ENCODE measurements around the gene LPA.

LPA gene

DNA sequence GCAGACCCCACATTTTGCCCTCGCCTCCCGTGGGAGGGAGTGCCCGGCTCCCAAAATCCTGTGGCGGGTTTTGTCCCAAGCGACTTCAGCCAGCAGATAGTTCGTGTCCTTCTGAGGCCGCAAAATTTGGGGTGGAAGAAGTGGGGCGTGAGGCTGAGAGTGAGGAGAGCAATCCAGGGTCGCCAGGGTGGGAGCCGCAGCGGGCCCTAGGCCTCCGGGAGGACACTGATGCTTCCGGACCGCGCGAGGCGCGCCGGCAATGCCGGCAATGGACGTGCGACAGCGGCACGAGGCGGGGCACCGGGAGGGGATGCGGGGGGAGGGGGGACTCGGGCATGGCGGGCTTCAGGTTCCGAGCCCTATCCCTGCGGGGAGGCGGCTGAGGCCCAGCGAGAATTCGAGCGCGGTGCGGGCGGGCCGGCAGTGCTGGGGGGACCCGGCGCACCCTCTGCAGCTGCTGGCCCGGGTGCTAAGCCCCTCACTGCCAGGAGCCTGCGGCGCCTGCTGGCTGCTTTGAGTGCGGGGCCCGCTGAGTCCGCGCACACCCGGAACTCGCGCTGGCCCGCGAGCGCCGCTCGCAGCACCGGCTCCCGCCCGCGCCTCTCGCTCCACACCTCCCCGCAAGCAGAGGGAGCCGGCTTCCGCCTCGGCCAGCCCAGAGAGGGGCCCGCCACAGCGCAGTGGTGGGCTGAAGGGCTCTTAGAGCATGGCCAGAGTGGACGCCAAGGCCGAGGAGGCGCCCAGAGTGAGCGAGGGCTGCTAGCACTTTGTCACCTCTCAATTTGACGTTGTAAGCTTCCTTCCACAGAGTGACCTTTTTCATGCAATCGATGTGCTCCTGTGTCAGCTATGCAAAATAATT, 143.8 kb downstream of the LPA start:
- TF ChIP-seq BACH2 (CRISPR knock-in tag; IDR thresholded peaks at IDR 0.05; ENCODE audit: borderline replicate concordance) (no peak), ISL1 (CRISPR knock-in tag; IDR thresholded peaks at IDR 0.05) (no peak)
- TF ChIP-seq, protein P1, sequence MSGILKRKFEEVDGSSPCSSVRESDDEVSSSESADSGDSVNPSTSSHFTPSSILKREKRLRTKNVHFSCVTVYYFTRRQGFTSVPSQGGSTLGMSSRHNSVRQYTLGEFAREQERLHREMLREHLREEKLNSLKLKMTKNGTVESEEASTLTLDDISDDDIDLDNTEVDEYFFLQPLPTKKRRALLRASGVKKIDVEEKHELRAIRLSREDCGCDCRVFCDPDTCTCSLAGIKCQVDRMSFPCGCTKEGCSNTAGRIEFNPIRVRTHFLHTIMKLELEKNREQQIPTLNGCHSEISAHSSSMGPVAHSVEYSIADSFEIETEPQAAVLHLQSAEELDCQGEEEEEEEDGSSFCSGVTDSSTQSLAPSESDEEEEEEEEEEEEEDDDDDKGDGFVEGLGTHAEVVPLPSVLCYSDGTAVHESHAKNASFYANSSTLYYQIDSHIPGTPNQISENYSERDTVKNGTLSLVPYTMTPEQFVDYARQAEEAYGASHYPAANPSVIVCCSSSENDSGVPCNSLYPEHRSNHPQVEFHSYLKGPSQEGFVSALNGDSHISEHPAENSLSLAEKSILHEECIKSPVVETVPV (CRISPR knock-in tag; IDR thresholded peaks at IDR 0.05) = no peak
- peak; percentile 85 for ATAC-seq

DNA sequence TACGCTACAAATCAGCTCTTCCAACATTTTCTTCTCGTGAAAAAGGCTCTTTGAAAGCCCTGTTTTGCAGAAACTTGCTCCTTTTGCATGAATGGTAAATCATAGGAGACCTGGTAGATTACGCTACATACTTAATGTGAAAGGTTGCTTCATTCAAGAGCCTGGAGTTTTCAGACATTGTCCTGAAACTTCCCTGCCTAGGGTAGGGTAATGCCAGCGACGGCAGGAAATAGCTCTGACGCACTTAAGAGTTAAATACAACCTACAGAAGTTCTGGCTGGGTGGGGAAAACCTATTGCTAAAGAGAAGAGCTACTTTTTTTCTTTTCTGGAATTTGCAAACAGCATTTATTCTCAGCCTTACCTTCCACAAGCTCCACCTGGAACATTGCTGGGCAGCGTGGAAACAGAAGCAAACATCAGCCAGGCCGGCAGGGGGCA, 144.5 kb downstream of the LPA start:
- no peak for TF ChIP-seq OSR1 (CRISPR knock-in tag; IDR thresholded peaks at IDR 0.05)
- TF ChIP-seq PPARA (CRISPR knock-in tag; IDR thresholded peaks at IDR 0.05; ENCODE audit: borderline replicate concordance) = no peak
- no peak for TF ChIP-seq CSDC2 (CRISPR knock-in tag; IDR thresholded peaks at IDR 0.05)
- TF ChIP-seq ZFP30 (CRISPR knock-in tag; IDR thresholded peaks at IDR 0.05) = no peak
- no peak for TF ChIP-seq BACH2 (CRISPR knock-in tag; IDR thresholded peaks at IDR 0.05; ENCODE audit: borderline replicate concordance)
- no peak for TF ChIP-seq ZNF565 (CRISPR knock-in tag; conservative IDR thresholded peaks at IDR 0.05; ENCODE audit: low read depth)
- peak; percentile 96 for ATAC-seq

DNA sequence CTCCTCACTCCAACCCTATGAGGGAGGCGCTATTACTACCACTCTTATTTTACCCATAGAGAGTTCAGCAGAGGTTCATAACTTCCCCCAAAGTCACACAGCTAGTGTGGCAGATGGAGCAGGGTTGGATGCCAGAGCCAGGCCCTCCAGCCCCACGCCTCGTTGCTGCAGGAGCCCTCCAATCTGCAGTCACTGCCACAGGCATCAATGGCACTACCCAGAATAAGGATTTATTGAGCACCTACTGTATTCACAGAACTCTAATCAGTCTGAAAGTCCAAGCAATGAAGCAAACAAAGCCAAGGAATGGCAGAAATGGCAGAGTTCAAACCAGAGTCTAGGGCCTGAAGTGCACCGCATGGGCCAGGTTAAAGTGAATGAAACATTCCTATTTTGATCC, 144.9 kb downstream of the LPA start:
- no peak for ATAC-seq
- TF ChIP-seq ZC3H10 (CRISPR knock-in tag; IDR thresholded peaks at IDR 0.05) = no peak
- no peak for TF ChIP-seq PPARA (CRISPR knock-in tag; IDR thresholded peaks at IDR 0.05; ENCODE audit: borderline replicate concordance)
- TF ChIP-seq, protein P2, sequence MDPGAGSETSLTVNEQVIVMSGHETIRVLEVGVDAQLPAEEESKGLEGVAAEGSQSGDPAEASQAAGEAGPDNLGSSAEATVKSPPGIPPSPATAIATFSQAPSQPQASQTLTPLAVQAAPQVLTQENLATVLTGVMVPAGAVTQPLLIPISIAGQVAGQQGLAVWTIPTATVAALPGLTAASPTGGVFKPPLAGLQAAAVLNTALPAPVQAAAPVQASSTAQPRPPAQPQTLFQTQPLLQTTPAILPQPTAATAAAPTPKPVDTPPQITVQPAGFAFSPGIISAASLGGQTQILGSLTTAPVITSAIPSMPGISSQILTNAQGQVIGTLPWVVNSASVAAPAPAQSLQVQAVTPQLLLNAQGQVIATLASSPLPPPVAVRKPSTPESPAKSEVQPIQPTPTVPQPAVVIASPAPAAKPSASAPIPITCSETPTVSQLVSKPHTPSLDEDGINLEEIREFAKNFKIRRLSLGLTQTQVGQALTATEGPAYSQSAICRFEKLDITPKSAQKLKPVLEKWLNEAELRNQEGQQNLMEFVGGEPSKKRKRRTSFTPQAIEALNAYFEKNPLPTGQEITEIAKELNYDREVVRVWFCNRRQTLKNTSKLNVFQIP (CRISPR knock-in tag; IDR thresholded peaks at IDR 0.05; ENCODE audit: borderline replicate concordance, low read depth) = no peak
- TF ChIP-seq, protein P3, sequence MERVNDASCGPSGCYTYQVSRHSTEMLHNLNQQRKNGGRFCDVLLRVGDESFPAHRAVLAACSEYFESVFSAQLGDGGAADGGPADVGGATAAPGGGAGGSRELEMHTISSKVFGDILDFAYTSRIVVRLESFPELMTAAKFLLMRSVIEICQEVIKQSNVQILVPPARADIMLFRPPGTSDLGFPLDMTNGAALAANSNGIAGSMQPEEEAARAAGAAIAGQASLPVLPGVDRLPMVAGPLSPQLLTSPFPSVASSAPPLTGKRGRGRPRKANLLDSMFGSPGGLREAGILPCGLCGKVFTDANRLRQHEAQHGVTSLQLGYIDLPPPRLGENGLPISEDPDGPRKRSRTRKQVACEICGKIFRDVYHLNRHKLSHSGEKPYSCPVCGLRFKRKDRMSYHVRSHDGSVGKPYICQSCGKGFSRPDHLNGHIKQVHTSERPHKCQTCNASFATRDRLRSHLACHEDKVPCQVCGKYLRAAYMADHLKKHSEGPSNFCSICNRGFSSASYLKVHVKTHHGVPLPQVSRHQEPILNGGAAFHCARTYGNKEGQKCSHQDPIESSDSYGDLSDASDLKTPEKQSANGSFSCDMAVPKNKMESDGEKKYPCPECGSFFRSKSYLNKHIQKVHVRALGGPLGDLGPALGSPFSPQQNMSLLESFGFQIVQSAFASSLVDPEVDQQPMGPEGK (CRISPR knock-in tag; IDR thresholded peaks at IDR 0.05; ENCODE audit: borderline replicate concordance) = no peak
- TF ChIP-seq ZFP30 (CRISPR knock-in tag; IDR thresholded peaks at IDR 0.05) = no peak
- TF ChIP-seq ISL1 (CRISPR knock-in tag; IDR thresholded peaks at IDR 0.05) = no peak
- TF ChIP-seq TCF4 (CRISPR knock-in tag; IDR thresholded peaks at IDR 0.05; ENCODE audit: borderline replicate concordance) = no peak
- TF ChIP-seq, protein P4, sequence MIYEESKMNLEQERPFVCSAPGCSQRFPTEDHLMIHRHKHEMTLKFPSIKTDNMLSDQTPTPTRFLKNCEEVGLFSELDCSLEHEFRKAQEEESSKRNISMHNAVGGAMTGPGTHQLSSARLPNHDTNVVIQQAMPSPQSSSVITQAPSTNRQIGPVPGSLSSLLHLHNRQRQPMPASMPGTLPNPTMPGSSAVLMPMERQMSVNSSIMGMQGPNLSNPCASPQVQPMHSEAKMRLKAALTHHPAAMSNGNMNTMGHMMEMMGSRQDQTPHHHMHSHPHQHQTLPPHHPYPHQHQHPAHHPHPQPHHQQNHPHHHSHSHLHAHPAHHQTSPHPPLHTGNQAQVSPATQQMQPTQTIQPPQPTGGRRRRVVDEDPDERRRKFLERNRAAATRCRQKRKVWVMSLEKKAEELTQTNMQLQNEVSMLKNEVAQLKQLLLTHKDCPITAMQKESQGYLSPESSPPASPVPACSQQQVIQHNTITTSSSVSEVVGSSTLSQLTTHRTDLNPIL (CRISPR knock-in tag; IDR thresholded peaks at IDR 0.05; ENCODE audit: low read depth) = no peak
- no peak for TF ChIP-seq GLIS3 (CRISPR knock-in tag; IDR thresholded peaks at IDR 0.05)
- no peak for TF ChIP-seq ZNF565 (CRISPR knock-in tag; conservative IDR thresholded peaks at IDR 0.05; ENCODE audit: low read depth)

DNA sequence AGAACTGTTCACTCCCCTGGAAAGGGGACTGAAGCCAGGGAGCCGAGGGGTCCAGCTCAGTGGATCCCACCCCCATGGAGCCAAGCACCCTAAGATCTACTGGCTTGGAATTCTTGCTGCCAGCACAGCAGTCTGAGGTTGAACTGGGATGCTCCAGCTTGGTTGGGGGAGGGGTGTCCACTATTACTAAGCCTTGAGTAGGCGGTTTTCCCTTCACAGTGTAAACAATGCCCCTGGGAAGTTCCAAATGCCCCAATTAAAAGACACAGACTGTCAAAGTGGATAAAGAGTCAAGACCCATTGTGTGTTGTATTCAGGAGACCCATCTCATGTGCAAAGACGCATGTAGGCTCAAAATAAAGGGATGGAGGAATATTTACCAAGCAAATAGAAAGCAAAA, 150.2 kb downstream of the LPA start:
- TF ChIP-seq ESRRG (CRISPR knock-in tag; IDR thresholded peaks at IDR 0.05) = no peak
- TF ChIP-seq TCF4 (CRISPR knock-in tag; IDR thresholded peaks at IDR 0.05; ENCODE audit: borderline replicate concordance) = no peak
- no peak for ATAC-seq

DNA sequence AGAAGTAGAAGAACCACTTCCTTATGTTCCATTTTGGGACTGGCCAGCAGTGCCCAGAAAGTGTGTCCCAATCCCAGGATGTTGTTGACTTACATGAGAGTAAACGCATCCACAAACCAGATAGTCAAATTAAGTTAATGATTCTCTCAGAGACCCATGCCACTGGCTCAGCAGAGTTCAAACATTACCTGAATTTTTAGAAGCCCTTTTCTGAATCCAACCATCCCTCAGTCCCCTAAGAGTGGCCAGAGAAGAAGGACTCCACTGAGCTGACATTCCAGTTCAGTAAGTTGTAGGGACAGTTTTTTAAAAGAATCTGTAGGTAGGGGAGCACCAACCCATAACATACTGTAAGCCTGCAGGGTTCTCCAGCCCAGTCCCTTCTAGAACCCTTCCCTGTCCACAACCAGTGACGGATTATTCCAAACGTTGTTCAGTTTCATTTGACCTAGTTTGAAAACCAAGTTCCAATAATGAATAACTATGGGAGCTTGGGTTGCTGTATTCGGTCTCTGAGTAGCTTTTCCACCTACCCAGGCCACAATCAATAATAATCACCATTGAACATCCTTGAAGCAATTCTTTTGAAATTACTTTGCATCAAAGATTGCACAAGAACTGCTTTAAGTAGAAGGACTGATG, 153.0 kb downstream of the LPA start:
- no peak for ATAC-seq
- TF ChIP-seq, protein P4 (CRISPR knock-in tag; IDR thresholded peaks at IDR 0.05; ENCODE audit: low read depth) = no peak
- TF ChIP-seq PPARA (CRISPR knock-in tag; IDR thresholded peaks at IDR 0.05; ENCODE audit: borderline replicate concordance) (no peak), OSR1 (CRISPR knock-in tag; IDR thresholded peaks at IDR 0.05) (no peak), ARNTL (CRISPR knock-in tag; IDR thresholded peaks at IDR 0.05; ENCODE audit: borderline replicate concordance, low read depth) (no peak), CSDC2 (CRISPR knock-in tag; IDR thresholded peaks at IDR 0.05) (no peak), ZFP30 (CRISPR knock-in tag; IDR thresholded peaks at IDR 0.05) (no peak), ZNF70 (CRISPR knock-in tag; IDR thresholded peaks at IDR 0.05) (no peak)
